Kidney (tissue), 14 donors: ENCODE data around the gene CHSY1. TPM values are rescaled to one million over a fixed set of nuclear protein-coding genes. Genes with fewer than 3 reads are reported as not detected.

ENCODE experiments used
- DNase-seq, 5 donors: peaks; one replicate each; pipeline ENCODE4 v3.0.0-alpha.2; 2013 to 2020
- FAIRE-seq: peaks from 2 replicates; lab custom pipeline; 2012; peaks lifted over from hg19 to GRCh38; lab: Jason Lieb, UNC
- H3K27ac ChIP-seq, 2 donors: one replicate each; pipeline ENCODE4 v1.7.0; 2013; ENCODE audit warnings: low read depth in 2 of 2, low read length in 2 of 2, inconsistent platforms in 1 of 2
- H3K27me3 ChIP-seq: one replicate; pipeline ENCODE4 v1.7.1; 2013; ENCODE audit warnings: low read length, inconsistent platforms; ENCODE audit not compliant: control insufficient read depth, insufficient read depth
- H3K36me3 ChIP-seq, 3 donors: one replicate each; pipeline versions ENCODE4 v1.7.0 to v1.7.1; 2013; ENCODE audit warnings: low read length in 3 of 3, control low read depth in 1 of 3, inconsistent platforms in 1 of 3; ENCODE audit not compliant: insufficient read depth in 3 of 3, control insufficient read depth in 2 of 3
- H3K4me1 ChIP-seq, 3 donors: one replicate each; pipeline versions ENCODE4 v1.7.0 to v1.7.1; 2013; ENCODE audit warnings: low read length in 3 of 3, inconsistent platforms in 1 of 3, low read depth in 1 of 3; ENCODE audit not compliant: control insufficient read depth in 2 of 3, insufficient read depth in 2 of 3
- H3K4me3 ChIP-seq, 3 donors: one replicate each; pipeline versions ENCODE4 v1.7.0 to v1.8.1; 2013; ENCODE audit warnings: low read length in 3 of 3, control low read depth in 1 of 3, inconsistent platforms in 1 of 3
- H3K9ac ChIP-seq, 3 donors: one replicate each; pipeline versions ENCODE4 v1.7.0 to v1.7.1; 2013; ENCODE audit warnings: low read length in 3 of 3, control low read depth in 1 of 3, inconsistent platforms in 1 of 3
- H3K9me3 ChIP-seq, 3 donors: one replicate each; pipeline versions ENCODE4 v1.7.0 to v1.7.1; 2013; ENCODE audit warnings: low read length in 3 of 3, control low read depth in 1 of 3, inconsistent platforms in 1 of 3; ENCODE audit not compliant: control insufficient read depth in 2 of 3, insufficient read depth in 1 of 3
- CTCF ChIP-seq: IDR thresholded peaks from 3 replicates; pipeline ENCODE4 v1.5.1; 2012; ENCODE audit warnings: mild to moderate bottlenecking, moderate library complexity, borderline replicate concordance; ENCODE audit not compliant: insufficient read depth; ENCODE audit errors: extremely low read depth
- intact Hi-C: fragments of 100-400 bp; cut with DNase I; formaldehyde crosslinking; loops from one replicate; pipeline ENCODE4 v1.11.1; 2022
- polyA plus RNA-seq: library from polyadenylated mRNA; stranded (reverse); fragments of 350-450 nt; fragmentation: Illumina TruSeq; extraction: RNeasy Lipid Tissue Mini Kit (QIAGEN cat#74804); gene quantifications from one replicate; pipeline ENCODE4 v1.2.3, GENCODE V29; 2014; ENCODE audit warnings: low read depth, low replicate concordance; ENCODE audit not compliant: insufficient read depth
- total RNA-seq: library from RNA; stranded (reverse); fragmentation: NEBNext Ultra II Directional; extraction: Animal tissue kit (Norgen Biotek cat#: 25700); gene quantifications from one replicate; pipeline ENCODE4 v1.2.1, GENCODE V29; 2021
- donor health status: control.
- donor health status: control.
- donor health status: control.
- donor health status: control.
- donor health status: control.
- donor health status: DM: yes; HTN: yes; CAD: no.
- donor health status: Normal renal cell carcinoma (clear cell type).

CHSY1 gene
- total and polyA plus RNA-seq, 2 donors from 2014 or later = 7.2 to 41.6 TPM

- intact Hi-C loops = no loop called here
- Histone ChIP-seq H3K9me3 (no peaks in the 10 kb centered on the region), H3K4me1 (no peaks in the 10 kb centered on the region), H3K9ac (no peak overlapping the region), H3K27me3 (no peaks in the 10 kb centered on the region), H3K27ac (no peak overlapping the region), H3K36me3 (no peaks in the 10 kb centered on the region), H3K4me3 (no peak overlapping the region)
- no peak for TF ChIP-seq CTCF
- FAIRE-seq = no peak
- DNase-seq = peak in 1 of 5 donors; percentile 23
These were observed 93.4 kb downstream of the CHSY1 start for GRCh38 chr15:101158166-101159095.

- TF ChIP-seq CTCF = no peak
- intact Hi-C loops = no loop called here
- FAIRE-seq = no peak
- H3K36me3 ChIP-seq = no peaks in the 10 kb centered on the region
- no peak for DNase-seq
- H3K27me3 ChIP-seq = no peaks in the 10 kb centered on the region
- H3K9ac ChIP-seq = no peak overlapping the region
- no peak overlapping the region for H3K4me3 ChIP-seq
- H3K4me1 ChIP-seq = no peaks in the 10 kb centered on the region
- H3K9me3 ChIP-seq = no peaks in the 10 kb centered on the region
- H3K27ac ChIP-seq = no peak overlapping the region
These were observed 94.1 kb downstream of the CHSY1 start for GRCh38 chr15:101157721-101158120.

- no peaks in the 10 kb centered on the region for H3K4me1 ChIP-seq
- intact Hi-C loops = no loop called here
- H3K9ac ChIP-seq = no peak overlapping the region
- DNase-seq = peak in 1 of 5 donors; percentile 33
- H3K27me3 ChIP-seq = no peaks in the 10 kb centered on the region
- no peak overlapping the region for H3K4me3 ChIP-seq
- no peaks in the 10 kb centered on the region for H3K36me3 ChIP-seq
- TF ChIP-seq CTCF = no peak
- no peaks in the 10 kb centered on the region for H3K9me3 ChIP-seq
- no peak overlapping the region for H3K27ac ChIP-seq
- FAIRE-seq = no peak
These were observed 95.2 kb downstream of the CHSY1 start for GRCh38 chr15:101156509-101157159.
